ENCODE measurements around the gene MATN3.

Gene MATN3

DNA sequence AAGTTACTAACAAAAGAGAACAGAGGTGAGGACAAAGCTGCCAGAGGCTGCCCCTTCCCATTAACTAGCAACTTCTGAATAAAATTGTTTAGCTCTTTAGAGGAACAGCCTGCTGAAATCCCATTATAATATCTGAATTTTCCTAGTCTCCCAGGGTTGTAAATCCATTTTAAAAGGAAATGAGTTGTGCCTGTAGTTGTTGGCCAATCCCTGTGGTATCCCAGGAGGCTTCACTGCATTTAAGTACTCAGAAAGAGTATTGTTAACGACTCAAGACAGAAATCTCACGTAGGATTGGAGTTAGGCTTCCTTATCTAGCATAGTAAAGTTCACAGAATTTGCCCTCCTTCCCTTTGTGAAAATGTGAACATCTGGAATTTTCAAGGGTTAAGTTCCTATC is 30.1 kb upstream of the MATN3 start:
- no peak for DNase-seq
- intact Hi-C loops (cut with DNase I), result no loop called here

GRCh38 chr2:20040489-20041172 is 28.2 kb upstream of the MATN3 start:
- no peak for DNase-seq
- intact Hi-C loops (cut with DNase I), result no loop called here

DNA sequence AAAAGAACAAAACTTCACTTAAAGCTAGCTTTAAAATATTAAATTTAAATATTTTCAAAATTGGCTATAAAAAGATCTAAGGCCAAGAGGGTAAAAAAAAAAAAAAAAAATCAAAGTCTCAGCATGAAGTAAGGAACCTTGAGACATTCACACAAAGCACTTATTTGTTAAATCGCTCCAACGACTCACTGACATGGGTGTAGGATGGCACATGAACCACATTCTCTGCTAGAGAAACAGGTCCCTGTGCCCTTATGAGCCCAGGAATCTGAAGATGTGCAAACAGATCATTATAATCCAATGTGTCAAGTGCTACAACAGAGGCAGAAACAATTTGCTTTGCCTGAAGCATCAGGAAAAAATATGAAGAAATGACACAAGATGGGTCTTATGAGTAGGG is 25.2 kb upstream of the MATN3 start:
- intact Hi-C loops (cut with DNase I), result no loop called here
- DNase-seq, result no peak

DNA sequence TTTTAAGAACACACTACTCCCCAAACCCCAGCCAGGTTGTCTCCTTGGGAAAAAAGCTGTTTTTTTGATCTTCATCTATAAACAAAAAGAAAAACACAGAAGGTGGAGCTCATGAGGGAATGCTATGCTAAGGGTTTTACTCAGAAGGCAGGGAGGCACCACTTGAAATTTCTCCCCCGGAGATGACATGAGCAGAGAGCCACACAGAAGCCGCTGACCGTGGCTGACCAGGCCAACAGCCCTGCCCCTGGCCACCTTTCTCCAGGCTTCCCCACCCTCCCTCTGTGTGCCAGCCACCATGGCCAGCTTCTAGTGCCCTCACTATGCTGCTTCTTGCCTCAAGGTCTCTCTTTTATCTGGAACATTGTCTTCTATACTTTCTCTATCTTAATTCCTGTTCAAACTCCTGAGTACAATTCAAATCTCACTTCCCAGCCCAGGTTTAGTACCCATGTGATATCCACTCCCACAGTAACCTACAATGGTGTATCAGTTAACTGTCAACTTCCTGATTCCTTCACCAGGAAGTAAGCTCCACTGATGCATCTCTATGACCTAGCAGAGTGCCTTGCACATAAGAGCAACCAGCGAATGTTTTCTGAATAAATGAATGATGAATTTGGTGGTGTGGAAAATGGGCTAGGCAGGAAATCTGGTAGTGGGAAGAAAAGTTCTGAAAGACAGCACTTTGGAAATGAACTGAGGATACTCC is 23.6 kb upstream of the MATN3 start:
- no peak for DNase-seq
- intact Hi-C loops (cut with DNase I), result no loop called here

DNA sequence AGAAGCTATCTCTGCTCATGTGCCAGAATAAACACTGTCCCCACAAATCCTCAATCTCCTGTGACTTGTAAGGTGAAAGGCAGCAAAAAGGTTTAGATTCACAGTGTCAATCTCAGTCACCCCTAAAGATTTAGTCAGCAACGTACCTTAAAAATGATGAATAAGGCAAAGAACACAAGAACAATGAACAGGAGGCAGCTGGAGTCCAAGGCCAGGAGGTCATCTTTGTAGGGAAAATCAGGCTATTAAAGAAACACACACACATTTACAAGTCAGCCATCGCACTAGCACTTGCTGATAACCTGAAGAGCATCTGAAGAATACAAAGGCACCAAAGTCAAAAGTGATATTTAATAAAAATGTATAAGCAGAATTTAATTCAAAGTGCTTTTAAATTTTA is 22.4 kb upstream of the MATN3 start:
- intact Hi-C loops (cut with DNase I), result no loop called here
- DNase-seq, result no peak

DNA sequence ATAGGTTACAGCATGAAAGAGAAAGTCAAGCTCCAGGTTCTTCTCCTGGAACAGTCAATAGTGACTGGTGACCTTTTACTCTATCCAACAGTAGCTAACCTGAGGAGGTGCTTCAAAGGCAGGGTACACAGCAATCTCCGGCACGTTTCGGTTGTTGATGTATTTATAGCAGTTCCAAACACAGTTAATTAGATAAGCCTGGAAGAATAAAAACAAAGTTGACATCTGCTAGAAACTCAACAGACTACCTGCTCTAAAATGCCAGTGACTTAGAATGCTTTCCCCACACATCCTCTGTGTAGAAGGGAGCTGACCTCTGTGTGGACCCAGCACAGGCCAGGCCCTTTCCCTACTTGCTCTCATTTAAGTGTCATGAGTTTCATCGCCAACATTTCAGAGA is 21.8 kb upstream of the MATN3 start:
- intact Hi-C loops (cut with DNase I), result no loop called here
- DNase-seq, result no peak

GRCh38 chr2:20033322-20033721 is 20.9 kb upstream of the MATN3 start:
- intact Hi-C loops (cut with DNase I), result no loop called here
- no peak for DNase-seq

- intact Hi-C loops (cut with DNase I), result no loop called here
- DNase-seq, result no peak
Measured at GRCh38 chr2:20030224-20030623, 17.8 kb upstream of the MATN3 start.

GRCh38 chr2:20027705-20028434 is 15.4 kb upstream of the MATN3 start:
- intact Hi-C loops (cut with DNase I), result no loop called here
- DNase-seq, result no peak

- no peak for DNase-seq
- intact Hi-C loops (cut with DNase I), result no loop called here
Measured at GRCh38 chr2:20027260-20027677, 14.8 kb upstream of the MATN3 start.

GRCh38 chr2:20025065-20025786 is 12.8 kb upstream of the MATN3 start:
- intact Hi-C loops (cut with DNase I), result no loop called here

GRCh38 chr2:20023688-20024087 is 11.2 kb upstream of the MATN3 start:
- intact Hi-C loops (cut with DNase I), result no loop called here

More at GRCh38 chr2:20025065-20025786, 12.8 kb upstream of the MATN3 start:
- DNase-seq, result no peak

GRCh38 chr2:20021405-20022009 is 9.0 kb upstream of the MATN3 start:
- no peak for DNase-seq
- intact Hi-C loops (cut with DNase I), result no loop called here

More at GRCh38 chr2:20023688-20024087, 11.2 kb upstream of the MATN3 start:
- no peak for DNase-seq

DNA sequence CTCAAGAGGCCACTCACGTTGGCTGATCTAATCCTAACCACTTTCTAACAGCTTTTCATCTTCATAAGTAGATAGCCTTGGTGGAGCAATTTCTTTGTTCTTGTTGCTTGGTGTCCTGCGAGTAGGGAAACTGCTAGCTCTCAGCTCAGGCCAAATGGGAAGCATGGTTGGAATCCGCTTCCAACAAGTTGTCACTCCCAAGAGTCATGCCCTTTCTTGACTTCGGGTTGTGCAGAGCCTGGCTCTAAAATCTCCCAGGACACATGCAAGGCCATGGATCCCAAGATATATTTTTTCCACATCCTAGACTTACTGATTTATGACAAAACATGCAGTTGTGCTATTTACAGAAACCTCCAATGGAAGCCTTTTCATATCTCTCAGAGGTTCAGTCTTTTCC is 7.3 kb upstream of the MATN3 start:
- intact Hi-C loops (cut with DNase I), result no loop called here
- no peak for DNase-seq

- intact Hi-C loops (cut with DNase I), result no loop called here
- DNase-seq, result no peak
Measured at GRCh38 chr2:20018601-20019152, 6.2 kb upstream of the MATN3 start.

DNA sequence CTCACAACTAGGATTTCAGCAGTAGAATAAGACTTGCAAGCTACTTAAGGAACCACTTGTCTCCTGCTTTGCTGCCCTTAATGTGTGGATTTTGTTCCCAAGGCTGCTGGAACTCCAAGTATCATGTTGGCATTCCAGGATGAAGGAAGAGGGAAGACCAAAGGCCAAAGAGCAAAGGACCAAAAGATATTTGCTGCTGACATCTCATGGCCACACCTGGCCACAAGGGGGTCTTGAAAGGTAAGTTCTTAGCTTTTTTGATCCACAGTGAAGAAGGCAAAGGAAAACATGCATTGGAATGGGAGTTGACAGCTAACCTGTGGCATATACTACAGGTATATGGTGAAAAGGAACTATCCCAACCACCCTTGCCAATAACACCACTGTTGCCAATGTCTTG is 3.9 kb upstream of the MATN3 start:
- no peak for DNase-seq
- intact Hi-C loops (cut with DNase I), result no loop called here

DNA sequence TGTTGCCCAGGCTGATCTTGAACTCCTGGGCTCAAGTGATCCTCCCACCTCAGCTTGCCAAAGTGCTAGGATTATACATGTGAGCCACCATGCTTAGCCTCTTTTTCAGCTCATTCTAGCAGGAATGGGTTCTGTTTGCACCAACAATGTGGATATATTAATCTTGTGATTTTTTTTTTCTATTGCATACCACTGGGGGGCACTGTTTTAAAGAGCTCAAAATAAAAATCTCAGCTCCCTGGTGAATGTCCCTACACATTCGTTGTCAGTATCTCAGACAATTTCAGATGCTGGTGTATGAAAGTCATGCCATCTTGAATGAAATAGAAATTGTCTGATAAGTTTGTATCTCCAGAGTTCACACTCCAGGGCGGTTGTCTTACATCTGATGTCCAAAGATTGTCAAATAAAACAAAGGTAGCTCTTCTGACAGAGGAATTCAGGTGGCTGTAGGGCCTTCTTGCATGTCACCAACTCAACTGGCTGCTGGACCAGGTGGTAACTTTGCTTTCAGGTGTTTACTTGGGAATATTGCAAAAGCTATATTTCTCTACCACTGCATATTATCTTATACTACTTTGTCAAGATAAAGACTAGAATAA is 3.1 kb upstream of the MATN3 start:
- intact Hi-C loops (cut with DNase I), result no loop called here
- peak in 4 of 42 donors; percentile 9 to 44 (median 13) for DNase-seq

DNA sequence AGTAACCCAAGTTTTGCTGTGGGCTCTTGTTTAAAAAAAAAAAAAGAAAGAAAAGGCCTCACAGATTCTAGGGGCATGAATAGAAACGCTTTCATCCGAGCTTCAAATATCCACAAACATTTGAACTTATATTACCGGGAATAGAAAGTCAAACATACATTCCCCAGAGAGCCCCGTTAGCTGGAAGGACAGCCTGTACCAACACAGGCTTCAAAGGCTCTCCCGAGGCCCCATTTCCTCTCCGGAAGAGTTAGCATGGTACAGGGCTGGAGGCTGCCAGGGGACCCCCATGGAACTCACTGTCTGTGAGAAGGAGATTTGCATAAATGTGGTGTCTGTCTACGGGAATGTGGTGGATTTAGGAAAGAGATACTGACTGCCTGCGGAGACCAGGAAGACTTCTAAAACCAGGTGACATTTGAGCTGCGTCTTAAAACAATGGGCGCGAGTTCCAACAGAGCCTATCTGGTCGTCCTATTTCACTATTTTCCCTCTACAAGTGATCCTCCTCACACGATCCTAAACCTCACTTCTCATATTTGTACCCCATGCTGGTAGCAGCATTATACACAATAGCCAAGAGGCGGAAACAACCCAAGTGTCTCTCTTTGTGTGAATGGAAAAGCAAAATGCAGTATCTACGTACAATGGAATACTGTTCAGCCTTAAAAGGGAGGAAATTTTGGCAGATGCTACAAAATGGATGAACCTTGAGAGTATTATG is 820 bp upstream of the MATN3 start:
- no peak for DNase-seq
- intact Hi-C loops (cut with DNase I), result no loop called here
